ENCODE measurements around the gene OR2D2. TPM values are rescaled to one million over a fixed set of nuclear protein-coding genes. Genes with fewer than 3 reads are reported as not detected.

The OR2D2 gene
- total and polyA plus RNA-seq, 10 of the 15 experiments (the other 5 are each of a cell fraction or from before 2014, with no cell fraction given): not detected

- TF ChIP-seq PBX3 (IDR thresholded peaks at IDR 0.05; ENCODE audit: insufficient replicate concordance, low read depth, low read length) (no peak), CREB1 (IDR thresholded peaks at IDR 0.05; ENCODE audit: low read depth) (no peak)
These were observed 36.6 kb upstream of the OR2D2 start (continued) for GRCh38 chr11:6928916-6929315.

- BruUV-seq (replicated peaks): no TSS peak
- in situ Hi-C loops (cut with MboI) (no loop called here), intact Hi-C loops (cut with micrococcal nuclease; ENCODE audit: unreplicated experiment) (no loop called here)
- H3K4me3 ChIP-seq: peak overlapping the region; percentile 65
- peak overlapping the region; percentile 64 for H2AFZ ChIP-seq (ENCODE audit: control insufficient read depth, low read depth, low read length)
- DNase-seq (ENCODE audit: low read depth, low spot score): peak; percentile 7
- RAD21 ChIA-PET (ENCODE audit: unreplicated experiment): interaction anchor here (0.7 kb wide), 1 partner anchor 323 kb away, joined by 3 read pairs; no protein-coding TSS in a partner anchor
- POLR2A ChIA-PET: no interaction called here
- CTCF ChIA-PET: interaction anchor here (0.6 to 1.4 kb wide), 2 partner anchors 71 to 314 kb away, joined by 3 read pairs; no protein-coding TSS in a partner anchor
- peak; percentile 59 for FAIRE-seq
- no peaks in the 10 kb centered on the region for H3K79me2 ChIP-seq (ENCODE audit: control insufficient read depth, insufficient read depth, low read length)
- no peaks in the 10 kb centered on the region for H4K20me1 ChIP-seq (ENCODE audit: control insufficient read depth, insufficient read depth)
- 0 out of 2 replicates have a peak, but pooled peaks cover 6% of the 10 kb centered on the region for H3K4me1 ChIP-seq (ENCODE audit: control insufficient read depth, insufficient read depth, low read length)
- peak; percentile 56 for ATAC-seq
- H3K27ac ChIP-seq (ENCODE audit: control insufficient read depth, insufficient read depth): peak overlapping the region; percentile 0; the same call in 1 of the 2 replicates
- H3K4me2 ChIP-seq (ENCODE audit: control insufficient read depth, insufficient read depth): peak overlapping the region; percentile 88
- peak overlapping the region; percentile 36; the same call in 1 of the 2 replicates for H3K9ac ChIP-seq (ENCODE audit: control insufficient read depth, insufficient read depth, low read length)
- WGBS (ENCODE audit: insufficient coverage, insufficient replicate concordance, low lambda C conversion rate, missing lambda C conversion rate): under 1% methylated on average over 11 of the region's 11 CpGs
- no peaks in the 10 kb centered on the region for H3K9me3 ChIP-seq (replicated peaks; ENCODE audit: control insufficient read depth, insufficient read depth, low read length)
- no peaks in the 10 kb centered on the region for H3K36me3 ChIP-seq (ENCODE audit: control insufficient read depth in 2 of 2, insufficient read depth in 2 of 2, low read length in 1 of 2)
- SMC1A ChIA-PET (ENCODE audit: uncharacterized antibody, unreplicated experiment): interaction anchor here (0.9 to 1.4 kb wide), 3 partner anchors 8 to 1060 kb away, joined by 3 read pairs; partner anchors contain the start of gene EIF3F
- peaks cover 0 to 4% of the 10 kb centered on the region in 2 experiments; a peak in 2 of 4 replicates for H3K27me3 ChIP-seq (replicated peaks in 1 of 2; ENCODE audit: control insufficient read depth in 2 of 2, insufficient read depth in 2 of 2, low read length in 1 of 2)
- TF ChIP-seq ESRRA (IDR thresholded peaks at IDR 0.05; ENCODE audit: low read length) (no peak), NFYB (IDR thresholded peaks at IDR 0.05; ENCODE audit: insufficient read depth, low read depth, low read length) (no peak), RUNX3 (IDR thresholded peaks at IDR 0.05; ENCODE audit: low read length) (peak; percentile 33; the same call in 1 of the 2 replicates), MEF2A (IDR thresholded peaks at IDR 0.05; ENCODE audit: insufficient read depth, low read depth, low read length) (no peak), CEBPB (IDR thresholded peaks at IDR 0.05; ENCODE audit: borderline replicate concordance in 1 of 2, low read depth in 2 of 2, low read length in 2 of 2) (no peak), MTA2 (IDR thresholded peaks at IDR 0.05; ENCODE audit: low read depth) (peak; percentile 43; the same call in 1 of the 2 replicates), NBN (IDR thresholded peaks at IDR 0.05) (no peak), WRNIP1 (IDR thresholded peaks at IDR 0.05; ENCODE audit: borderline replicate concordance, low read depth, low read length) (no peak), BCL3 (IDR thresholded peaks at IDR 0.05; ENCODE audit: borderline replicate concordance, insufficient read depth, low read depth, low read length, poor library complexity, severe bottlenecking) (no peak), SPI1 (IDR thresholded peaks at IDR 0.05; ENCODE audit: borderline replicate concordance, insufficient read depth, low read depth, low read length) (peak; percentile 54), IKZF2 (IDR thresholded peaks at IDR 0.05) (no peak), TCF12 (IDR thresholded peaks at IDR 0.05; ENCODE audit: low read depth, low read length) (peak; percentile 80; the same call in 1 of the 2 replicates), SMC3 (IDR thresholded peaks at IDR 0.05; ENCODE audit: borderline replicate concordance, low read length) (no peak), PRDM15 (CRISPR knock-in tag; IDR thresholded peaks at IDR 0.05) (no peak)
These were observed 34.8 kb upstream of the OR2D2 start for GRCh38 chr11:6927030-6927617.

All from GM12878 (cell line).